HG02642 (cell line): ENCODE measurements around the gene CPEB2.
"Not testable (repeated sequence)": the region's sequence is repeated elsewhere in the genome, so short reads cannot be mapped to it uniquely, and the experiment has no call there.

Experiments used
- ATAC-seq: cut with Tn5 transposase; IDR thresholded peaks from one replicate; pipeline ENCODE4 v1.9.1; 2021; ENCODE audit warnings: mild to moderate bottlenecking; ENCODE audit not compliant: unreplicated experiment, poor library complexity

The CPEB2 gene

GRCh38 chr4:15042529-15043167 is 40.4 kb downstream of the CPEB2 start:
- ATAC-seq: no peak

GRCh38 chr4:15043226-15043625 is 40.9 kb downstream of the CPEB2 start:
- no peak for ATAC-seq

- ATAC-seq: no peak
Observed at GRCh38 chr4:15043922-15044321, 41.6 kb downstream of the CPEB2 start.

GRCh38 chr4:15054541-15054940 is 52.3 kb downstream of the CPEB2 start:
- no peak for ATAC-seq

- ATAC-seq: no peak
Observed at GRCh38 chr4:15060213-15060612, 57.9 kb downstream of the CPEB2 start.

- no peak for ATAC-seq
Observed at GRCh38 chr4:15063341-15063740, 61.1 kb downstream of the CPEB2 start.

GRCh38 chr4:15065516-15065915 is 63.2 kb downstream of the CPEB2 start:
- ATAC-seq: no peak

GRCh38 chr4:15066140-15066539 is 63.9 kb downstream of the CPEB2 start:
- ATAC-seq: no peak

- ATAC-seq: no peak
Observed at GRCh38 chr4:15068298-15068697, 66.0 kb downstream of the CPEB2 start.

GRCh38 chr4:15075875-15076274 is 73.6 kb downstream of the CPEB2 start:
- no peak for ATAC-seq

- no peak for ATAC-seq
Observed at GRCh38 chr4:15077969-15078368, 75.7 kb downstream of the CPEB2 start.

- ATAC-seq: no peak
Observed at GRCh38 chr4:15078682-15079642, 76.7 kb downstream of the CPEB2 start.

GRCh38 chr4:15084780-15085179 is 82.5 kb downstream of the CPEB2 start:
- ATAC-seq: no peak

- ATAC-seq: not testable (repeated sequence)
Observed at GRCh38 chr4:15085762-15086161, 83.5 kb downstream of the CPEB2 start.

- ATAC-seq: not testable (repeated sequence)
Observed at GRCh38 chr4:15086259-15086658, 84.0 kb downstream of the CPEB2 start.

- ATAC-seq: no peak
Observed at GRCh38 chr4:15088394-15089035, 86.2 kb downstream of the CPEB2 start.

- no peak for ATAC-seq
Observed at GRCh38 chr4:15089979-15090378, 87.7 kb downstream of the CPEB2 start.

- no peak for ATAC-seq
Observed at GRCh38 chr4:15100380-15100779, 98.1 kb downstream of the CPEB2 start.

- ATAC-seq: no peak
Observed at GRCh38 chr4:15100994-15101695, 98.9 kb downstream of the CPEB2 start.

GRCh38 chr4:15104825-15105224 is 102.5 kb downstream of the CPEB2 start:
- ATAC-seq: no peak
